ENCODE data around the gene NAP1L1.

NAP1L1 gene

GRCh38 chr12:76083904-76084862 lies at the start of gene NAP1L1:
TSS of gene NAP1L1 (minus strand) at chr12:76084685. CDS start at chr12:76074219, 10,466 bp downstream.
- peak within 1 kb of the TSS; percentile 88 for H3K4me3 ChIP-seq (ENCODE audit: low read depth, low read length)
- DNase-seq (ENCODE audit: low read depth), result peak; percentile 96
- TF ChIP-seq CTCF (IDR thresholded peaks at IDR 0.05; ENCODE audit: low read depth, low read length, missing control alignments), result no peak
- in situ Hi-C loops (cut with HindIII; ENCODE audit: low sequenced_read_pairs), result no loop called here

GRCh38 chr12:76127588-76127987 lies 43.1 kb upstream of the NAP1L1 start:
- H3K4me3 ChIP-seq (ENCODE audit: low read depth, low read length), result no peak overlapping the region
- DNase-seq (ENCODE audit: low read depth), result no peak
- no peak for TF ChIP-seq CTCF (IDR thresholded peaks at IDR 0.05; ENCODE audit: low read depth, low read length, missing control alignments)
- in situ Hi-C loops (cut with HindIII; ENCODE audit: low sequenced_read_pairs), result no loop called here

- no peak for DNase-seq (ENCODE audit: low read depth)
- in situ Hi-C loops (cut with HindIII; ENCODE audit: low sequenced_read_pairs), result no loop called here
- H3K4me3 ChIP-seq (ENCODE audit: low read depth, low read length), result no peak overlapping the region
- no peak for TF ChIP-seq CTCF (IDR thresholded peaks at IDR 0.05; ENCODE audit: low read depth, low read length, missing control alignments)
Measured at GRCh38 chr12:76124456-76124855, 40.0 kb upstream of the NAP1L1 start.

- TF ChIP-seq CTCF (IDR thresholded peaks at IDR 0.05; ENCODE audit: low read depth, low read length, missing control alignments), result no peak
- peak; percentile 16 for DNase-seq (ENCODE audit: low read depth)
- H3K4me3 ChIP-seq (ENCODE audit: low read depth, low read length), result no peak overlapping the region
- in situ Hi-C loops (cut with HindIII; ENCODE audit: low sequenced_read_pairs), result no loop called here
Measured at GRCh38 chr12:76123259-76124212, 39.1 kb upstream of the NAP1L1 start.

- in situ Hi-C loops (cut with HindIII; ENCODE audit: low sequenced_read_pairs), result no loop called here
Measured at GRCh38 chr12:76119887-76120286, 35.4 kb upstream of the NAP1L1 start.

More at GRCh38 chr12:76119887-76120286, 35.4 kb upstream of the NAP1L1 start:
- H3K4me3 ChIP-seq (ENCODE audit: low read depth, low read length), result no peak overlapping the region
- TF ChIP-seq CTCF (IDR thresholded peaks at IDR 0.05; ENCODE audit: low read depth, low read length, missing control alignments), result no peak
- DNase-seq (ENCODE audit: low read depth), result no peak
